MM.1S (cell line): ENCODE data around the gene RNF111.

Source experiments
- DNase-seq: peaks from one replicate; pipeline ENCODE4 v3.0.0-alpha.2; 2015
- H2AFZ ChIP-seq: fragments of 300-600 bp; sonication (generic); 2 replicates; pipeline ENCODE4 v1.6.0; 2016; ENCODE audit warnings: antibody characterized with exemption, low read length
- H3F3A ChIP-seq: fragments of 300-600 bp; sonication (generic); 2 replicates; pipeline ENCODE4 v1.6.1; 2016; ENCODE audit warnings: mild to moderate bottlenecking, antibody characterized with exemption, low read length, moderate library complexity, mixed read lengths; ENCODE audit not compliant: insufficient read depth
- H3K27ac ChIP-seq: fragments of 300-600 bp; sonication (generic); 2 replicates; pipeline ENCODE4 v1.5.1; 2016; ENCODE audit warnings: mild to moderate bottlenecking, low read length
- H3K27me3 ChIP-seq: fragments of 300-600 bp; sonication (generic); replicated peaks from 2 replicates; pipeline ENCODE4 v1.6.0; 2016; ENCODE audit warnings: low read length; ENCODE audit not compliant: insufficient read depth
- H3K36me3 ChIP-seq: fragments of 300-600 bp; sonication (generic); replicated peaks from 2 replicates; pipeline ENCODE4 v1.6.1; 2016; ENCODE audit warnings: mild to moderate bottlenecking, low read length, mixed read lengths; ENCODE audit not compliant: insufficient read depth
- H3K4me1 ChIP-seq: fragments of 300-600 bp; sonication (generic); 2 replicates; pipeline ENCODE4 v1.6.1; 2016; ENCODE audit warnings: low read length, mixed read lengths
- H3K4me2 ChIP-seq: fragments of 300-600 bp; sonication (generic); 2 replicates; pipeline ENCODE4 v1.6.0; 2016; ENCODE audit warnings: low read depth, low read length
- H3K4me3 ChIP-seq: fragments of 300-600 bp; sonication (generic); 2 replicates; pipeline ENCODE4 v1.5.1; 2016; ENCODE audit warnings: low read length, mixed read lengths
- H3K79me2 ChIP-seq: fragments of 300-600 bp; sonication (generic); 2 replicates; pipeline ENCODE4 v1.6.1; 2016; ENCODE audit warnings: mixed run types, low read length, mixed read lengths
- H3K9ac ChIP-seq: fragments of 300-600 bp; sonication (generic); 2 replicates; pipeline ENCODE4 v1.6.1; 2016; ENCODE audit warnings: low read length, mixed read lengths
- H3K9me2 ChIP-seq: fragments of 300-600 bp; sonication (generic); replicated peaks from 2 replicates; pipeline ENCODE4 v1.6.1; 2016; ENCODE audit warnings: mild to moderate bottlenecking, low read length, mixed read lengths; ENCODE audit not compliant: insufficient read depth
- H3K9me3 ChIP-seq: fragments of 300-600 bp; sonication (generic); replicated peaks from 2 replicates; pipeline ENCODE4 v1.6.1; 2016; ENCODE audit warnings: mild to moderate bottlenecking, low read length, mixed read lengths; ENCODE audit not compliant: insufficient read depth
- H4K20me1 ChIP-seq: fragments of 300-600 bp; sonication (generic); 2 replicates; pipeline ENCODE4 v1.6.1; 2016; ENCODE audit warnings: mild to moderate bottlenecking, low read length, moderate library complexity, mixed read lengths; ENCODE audit not compliant: insufficient read depth
- CTCF ChIP-seq: fragments of 300-600 bp; sonication (generic); IDR thresholded peaks from 2 replicates; pipeline ENCODE4 v1.5.1; 2016; ENCODE audit warnings: antibody characterized with exemption, low read length, mixed read lengths
- EZH2 ChIP-seq: fragments of 300-600 bp; sonication (generic); optimal IDR thresholded peaks from 2 replicates; pipeline ENCODE3; 2017; ENCODE audit warnings: low read depth, mild to moderate bottlenecking, antibody characterized with exemption, low read length, mixed read lengths
- EZH2phosphoT487 ChIP-seq: fragments of 300-600 bp; sonication (generic); IDR thresholded peaks from 2 replicates; pipeline ENCODE4 v1.6.1; 2018; ENCODE audit warnings: antibody characterized with exemption, low read length

The RNF111 gene

DNA sequence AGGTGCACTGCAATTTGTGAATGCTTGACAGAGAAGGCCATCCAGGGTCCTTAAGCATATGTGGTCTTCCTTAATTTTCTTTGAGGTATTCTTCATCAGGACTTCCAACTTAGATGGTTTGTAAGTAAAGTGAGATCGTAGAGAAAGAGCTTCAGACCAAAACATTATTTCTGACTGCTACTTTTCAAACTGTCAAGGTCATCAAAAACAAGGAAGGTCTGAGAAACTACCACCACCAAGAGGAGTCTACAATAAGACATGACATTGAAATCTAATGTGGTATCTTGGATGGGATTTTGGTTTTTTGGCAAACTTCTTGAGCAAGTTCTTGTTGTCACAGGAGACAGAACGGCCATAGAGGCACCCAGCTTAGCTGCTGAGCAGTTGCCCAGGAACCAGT, 20.0 kb upstream of the RNF111 start:
- H2AFZ ChIP-seq = no peak overlapping the region
- TF ChIP-seq EZH2 = no peak
- no peak for TF ChIP-seq EZH2phosphoT487
- no peak for TF ChIP-seq CTCF

GRCh38 chr15:58977887-58978286, 9.6 kb upstream of the RNF111 start:
- H4K20me1 ChIP-seq = no peaks in the 10 kb centered on the region
- H3K27ac ChIP-seq = no peak overlapping the region
- H3K4me3 ChIP-seq = no peak overlapping the region
- peaks cover 39% of the 10 kb centered on the region for H3K4me1 ChIP-seq
- H3K27me3 ChIP-seq = no peaks in the 10 kb centered on the region
- H3K79me2 ChIP-seq = no peaks in the 10 kb centered on the region
- H3K4me2 ChIP-seq = no peak overlapping the region
- H3F3A ChIP-seq = peaks cover 48% of the 10 kb centered on the region
- H3K9ac ChIP-seq = no peak overlapping the region
- DNase-seq = peak; percentile 9
- no peaks in the 10 kb centered on the region for H3K36me3 ChIP-seq
- no peaks in the 10 kb centered on the region for H3K9me3 ChIP-seq
- TF ChIP-seq EZH2 (no peak), CTCF (no peak), EZH2phosphoT487 (no peak)
- H3K9me2 ChIP-seq = no peaks in the 10 kb centered on the region
- H2AFZ ChIP-seq = no peak overlapping the region

More for the DNA sequence above, 20.0 kb upstream of the RNF111 start:
- H3K79me2 ChIP-seq = no peaks in the 10 kb centered on the region
- H3K27ac ChIP-seq = no peak overlapping the region
- H3K9ac ChIP-seq = no peak overlapping the region
- no peaks in the 10 kb centered on the region for H3K27me3 ChIP-seq
- H3K4me1 ChIP-seq = no peaks in the 10 kb centered on the region
- no peak overlapping the region for H3K4me2 ChIP-seq
- no peaks in the 10 kb centered on the region for H3K36me3 ChIP-seq
- no peak overlapping the region for H3K4me3 ChIP-seq
- no peak for DNase-seq
- no peaks in the 10 kb centered on the region for H3F3A ChIP-seq
- no peaks in the 10 kb centered on the region for H3K9me2 ChIP-seq
- H3K9me3 ChIP-seq = no peaks in the 10 kb centered on the region
- no peaks in the 10 kb centered on the region for H4K20me1 ChIP-seq

GRCh38 chr15:58980351-58980939, 7.0 kb upstream of the RNF111 start:
- no peak for TF ChIP-seq EZH2
- TF ChIP-seq CTCF = peak; percentile 46
- DNase-seq = peak; percentile 66
- H3K4me3 ChIP-seq = peak overlapping the region; percentile 36
- H3K79me2 ChIP-seq = no peaks in the 10 kb centered on the region
- H2AFZ ChIP-seq = peak overlapping the region; percentile 55; the same call in 1 of the 2 replicates
- no peaks in the 10 kb centered on the region for H3K36me3 ChIP-seq
- peak overlapping the region; percentile 79; the same call in 1 of the 2 replicates for H3K27ac ChIP-seq
- peak overlapping the region; percentile 61 for H3K4me2 ChIP-seq
- no peaks in the 10 kb centered on the region for H3K9me3 ChIP-seq
- H3K9ac ChIP-seq = peak overlapping the region; percentile 25; the same call in 1 of the 2 replicates
- peaks cover 30% of the 10 kb centered on the region for H3K4me1 ChIP-seq
- H3K27me3 ChIP-seq = no peaks in the 10 kb centered on the region; the same call in 1 of the 2 replicates
- H3K9me2 ChIP-seq = no peaks in the 10 kb centered on the region
- H3F3A ChIP-seq = peaks cover 48% of the 10 kb centered on the region
- H4K20me1 ChIP-seq = no peaks in the 10 kb centered on the region
